SK-N-SH treated with all-trans-retinoic acid at 6 μM for 48 hours (cell line): ENCODE measurements around the gene NRAP.

ENCODE experiments used
- ARNTL ChIP-seq: fragments of 450-650 bp; formaldehyde crosslinking; IDR thresholded peaks from 2 replicates; pipeline ENCODE4 v1.5.0; 2020; ENCODE audit warnings: low read depth, mild to moderate bottlenecking, moderate library complexity, borderline replicate concordance
- BACH2 ChIP-seq: fragments of 250-450 bp; sonication (Bioruptor Pico); IDR thresholded peaks from 2 replicates; pipeline ENCODE4 v1.9.0; 2021; ENCODE audit warnings: mild to moderate bottlenecking, borderline replicate concordance
- CREB5 ChIP-seq: fragments of 250-450 bp; sonication (Bioruptor Pico); IDR thresholded peaks from 2 replicates; pipeline ENCODE4 v1.5.1; 2020; ENCODE audit warnings: low read depth, mild to moderate bottlenecking, moderate library complexity
- OSR1 ChIP-seq: fragments of 250-450 bp; sonication (Bioruptor Pico); IDR thresholded peaks from 2 replicates; pipeline ENCODE4 v1.8.0; 2022; ENCODE audit warnings: moderate library complexity, mild to moderate bottlenecking, inconsistent platforms
- PPARA ChIP-seq: fragments of 250-450 bp; sonication (Bioruptor Pico); IDR thresholded peaks from 2 replicates; pipeline ENCODE4 v1.5.0; 2020; ENCODE audit warnings: mild to moderate bottlenecking, borderline replicate concordance
- RARB ChIP-seq: fragments of 250-450 bp; sonication (Bioruptor Pico); IDR thresholded peaks from 2 replicates; pipeline ENCODE4 v1.8.0; 2021; ENCODE audit warnings: mild to moderate bottlenecking, moderate library complexity
- SNAI2 ChIP-seq: fragments of 250-450 bp; sonication (Bioruptor Pico); IDR thresholded peaks from 2 replicates; pipeline ENCODE4 v1.5.0; 2020; ENCODE audit warnings: mild to moderate bottlenecking, moderate library complexity
- TOX ChIP-seq: fragments of 250-450 bp; sonication (Bioruptor Pico); IDR thresholded peaks from 2 replicates; pipeline ENCODE4 v1.8.0; 2021; ENCODE audit warnings: mild to moderate bottlenecking, moderate library complexity, borderline replicate concordance
- ZC3H10 ChIP-seq: fragments of 250-450 bp; sonication (Bioruptor Pico); IDR thresholded peaks from 2 replicates; pipeline ENCODE4 v1.5.1; 2021; ENCODE audit warnings: mild to moderate bottlenecking, moderate library complexity
- ZFP3 ChIP-seq: fragments of 250-450 bp; sonication (Bioruptor Pico); IDR thresholded peaks from 2 replicates; pipeline ENCODE4 v1.5.0; 2020; ENCODE audit warnings: mild to moderate bottlenecking, moderate library complexity
- ZFP30 ChIP-seq: fragments of 450-650 bp; formaldehyde crosslinking; IDR thresholded peaks from 2 replicates; pipeline ENCODE4 v1.5.0; 2022; ENCODE audit warnings: mild to moderate bottlenecking, moderate library complexity
- ZNF565 ChIP-seq: fragments of 450-650 bp; formaldehyde crosslinking; conservative IDR thresholded peaks from 2 replicates; pipeline ENCODE4 v1.5.0; 2020; ENCODE audit warnings: low read depth, mild to moderate bottlenecking, moderate library complexity
- ZNF8 ChIP-seq: fragments of 450-650 bp; formaldehyde crosslinking; IDR thresholded peaks from 2 replicates; pipeline ENCODE4 v1.5.0; 2020; ENCODE audit warnings: mild to moderate bottlenecking, moderate library complexity
- TF ChIP-seq, protein P1 (sequence below): fragments of 250-450 bp; sonication (Bioruptor Pico); IDR thresholded peaks from 2 replicates; pipeline ENCODE4 v1.8.0; 2020; ENCODE audit warnings: mild to moderate bottlenecking, moderate library complexity, borderline replicate concordance

DNA sequence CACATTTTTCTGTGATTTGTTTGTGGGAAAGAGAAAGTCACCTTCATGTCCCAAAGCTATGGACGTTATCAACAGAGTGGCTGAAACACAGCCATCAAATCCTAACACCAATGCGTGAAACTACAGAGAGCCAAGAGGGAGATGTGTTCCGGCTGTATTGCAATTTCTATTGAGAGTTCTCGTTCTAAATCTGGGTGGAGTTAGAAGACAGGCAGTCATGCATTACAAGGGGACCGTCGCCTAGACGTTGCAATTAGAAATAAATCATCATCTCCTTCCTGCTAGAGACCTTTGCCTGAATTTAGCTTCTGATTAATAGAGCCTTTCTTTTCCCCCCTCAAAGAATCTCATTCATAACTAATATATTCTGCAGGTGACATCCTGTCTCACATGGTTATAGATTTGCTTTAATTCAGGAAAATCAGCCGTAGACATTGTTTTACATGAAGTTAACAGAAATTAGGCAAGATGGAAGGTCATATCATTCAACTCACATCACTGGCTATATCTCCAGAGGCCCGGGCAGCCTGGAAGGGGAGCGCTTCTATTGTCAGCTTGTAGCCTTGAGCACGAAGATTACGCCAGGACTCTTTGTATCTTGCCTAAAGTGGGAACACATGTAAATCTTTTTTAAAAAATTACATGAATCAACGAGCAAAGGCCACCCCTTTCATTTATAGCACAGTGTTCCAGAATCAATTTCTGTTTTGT is 58.4 kb downstream of the NRAP start:
- TF ChIP-seq SNAI2 = no peak
- no peak for TF ChIP-seq RARB (CRISPR knock-in tag)
- TF ChIP-seq ZNF8 (CRISPR knock-in tag) = no peak
- TF ChIP-seq OSR1 = no peak
- TF ChIP-seq ZFP3 = no peak
- TF ChIP-seq ARNTL (CRISPR knock-in tag) = no peak
- TF ChIP-seq ZFP30 (CRISPR knock-in tag) = no peak
- TF ChIP-seq CREB5 (CRISPR knock-in tag) = no peak
- TF ChIP-seq BACH2 (CRISPR knock-in tag) = no peak
- TF ChIP-seq, protein P1, sequence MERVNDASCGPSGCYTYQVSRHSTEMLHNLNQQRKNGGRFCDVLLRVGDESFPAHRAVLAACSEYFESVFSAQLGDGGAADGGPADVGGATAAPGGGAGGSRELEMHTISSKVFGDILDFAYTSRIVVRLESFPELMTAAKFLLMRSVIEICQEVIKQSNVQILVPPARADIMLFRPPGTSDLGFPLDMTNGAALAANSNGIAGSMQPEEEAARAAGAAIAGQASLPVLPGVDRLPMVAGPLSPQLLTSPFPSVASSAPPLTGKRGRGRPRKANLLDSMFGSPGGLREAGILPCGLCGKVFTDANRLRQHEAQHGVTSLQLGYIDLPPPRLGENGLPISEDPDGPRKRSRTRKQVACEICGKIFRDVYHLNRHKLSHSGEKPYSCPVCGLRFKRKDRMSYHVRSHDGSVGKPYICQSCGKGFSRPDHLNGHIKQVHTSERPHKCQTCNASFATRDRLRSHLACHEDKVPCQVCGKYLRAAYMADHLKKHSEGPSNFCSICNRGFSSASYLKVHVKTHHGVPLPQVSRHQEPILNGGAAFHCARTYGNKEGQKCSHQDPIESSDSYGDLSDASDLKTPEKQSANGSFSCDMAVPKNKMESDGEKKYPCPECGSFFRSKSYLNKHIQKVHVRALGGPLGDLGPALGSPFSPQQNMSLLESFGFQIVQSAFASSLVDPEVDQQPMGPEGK (CRISPR knock-in tag) = no peak
- no peak for TF ChIP-seq PPARA
- no peak for TF ChIP-seq ZC3H10 (CRISPR knock-in tag)
- no peak for TF ChIP-seq ZNF565 (CRISPR knock-in tag)
- no peak for TF ChIP-seq TOX
